ENCODE measurements around the gene KLHDC10.

DNA sequence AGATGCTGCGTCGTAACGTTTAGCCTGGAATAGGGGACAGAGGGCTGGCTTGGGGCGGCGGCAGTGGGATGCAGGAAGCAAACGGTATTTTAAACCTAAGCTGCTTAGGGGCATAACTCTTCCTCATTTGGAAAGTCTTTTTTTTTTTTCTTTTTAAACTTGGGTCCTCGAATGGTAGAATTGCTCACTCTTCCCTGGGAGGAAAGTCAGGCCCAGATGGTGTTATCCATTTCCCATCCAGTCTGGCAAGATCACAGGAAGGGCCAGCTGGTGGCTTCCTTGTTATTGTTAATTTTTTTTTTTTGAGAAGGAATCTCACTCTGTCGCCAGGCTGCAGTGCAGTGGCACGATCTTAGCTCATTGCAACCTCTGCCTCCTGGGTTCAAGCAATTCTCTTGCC lies 78.2 kb downstream of the KLHDC10 start:
- TF ChIP-seq EZH2phosphoT487 (IDR thresholded peaks at IDR 0.05; ENCODE audit: borderline replicate concordance, low read length): no peak
- TF ChIP-seq, protein P1, sequence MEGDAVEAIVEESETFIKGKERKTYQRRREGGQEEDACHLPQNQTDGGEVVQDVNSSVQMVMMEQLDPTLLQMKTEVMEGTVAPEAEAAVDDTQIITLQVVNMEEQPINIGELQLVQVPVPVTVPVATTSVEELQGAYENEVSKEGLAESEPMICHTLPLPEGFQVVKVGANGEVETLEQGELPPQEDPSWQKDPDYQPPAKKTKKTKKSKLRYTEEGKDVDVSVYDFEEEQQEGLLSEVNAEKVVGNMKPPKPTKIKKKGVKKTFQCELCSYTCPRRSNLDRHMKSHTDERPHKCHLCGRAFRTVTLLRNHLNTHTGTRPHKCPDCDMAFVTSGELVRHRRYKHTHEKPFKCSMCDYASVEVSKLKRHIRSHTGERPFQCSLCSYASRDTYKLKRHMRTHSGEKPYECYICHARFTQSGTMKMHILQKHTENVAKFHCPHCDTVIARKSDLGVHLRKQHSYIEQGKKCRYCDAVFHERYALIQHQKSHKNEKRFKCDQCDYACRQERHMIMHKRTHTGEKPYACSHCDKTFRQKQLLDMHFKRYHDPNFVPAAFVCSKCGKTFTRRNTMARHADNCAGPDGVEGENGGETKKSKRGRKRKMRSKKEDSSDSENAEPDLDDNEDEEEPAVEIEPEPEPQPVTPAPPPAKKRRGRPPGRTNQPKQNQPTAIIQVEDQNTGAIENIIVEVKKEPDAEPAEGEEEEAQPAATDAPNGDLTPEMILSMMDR (IDR thresholded peaks at IDR 0.05; ENCODE audit: low read depth, low read length, poor library complexity, severe bottlenecking): no peak
